CD4-positive, alpha-beta T cell treated with Interleukin-21 for 1 hour (primary cell): ENCODE measurements around the gene FSD1.

Experiments used
- DNase-seq: peaks from one replicate; pipeline ENCODE4 v3.0.0-alpha.2; 2020

FSD1 gene

GRCh38 chr19:4366666-4367335 lies 62.4 kb downstream of the FSD1 start:
- DNase-seq: no peak

- DNase-seq: no peak
Measured at GRCh38 chr19:4367336-4367723, 62.9 kb downstream of the FSD1 start.

- DNase-seq: no peak
Measured at GRCh38 chr19:4367781-4368127, 63.4 kb downstream of the FSD1 start.

GRCh38 chr19:4368128-4368820 lies 63.9 kb downstream of the FSD1 start:
- DNase-seq: no peak

GRCh38 chr19:4369109-4369887 lies 64.9 kb downstream of the FSD1 start:
- DNase-seq: peak; percentile 86

GRCh38 chr19:4369888-4370260 lies 65.5 kb downstream of the FSD1 start:
- peak; percentile 78 for DNase-seq

GRCh38 chr19:4370418-4371041 lies 66.1 kb downstream of the FSD1 start:
- DNase-seq: no peak

- no peak for DNase-seq
Measured at GRCh38 chr19:4371247-4372164, 67.1 kb downstream of the FSD1 start.

- DNase-seq: no peak
Measured at GRCh38 chr19:4372165-4373012, 68.0 kb downstream of the FSD1 start.

GRCh38 chr19:4373013-4373367 lies 68.6 kb downstream of the FSD1 start:
- DNase-seq: no peak
